CD4-positive, alpha-beta T cell treated with Interleukin-4 for 1 hour (primary cell): ENCODE results near the gene USP15.
"Not testable (repeated sequence)": the region's sequence is repeated elsewhere in the genome, so short reads cannot be mapped to it uniquely, and the experiment has no call there.

Experiments used
- DNase-seq, 2 donors: peaks; one replicate each; pipeline ENCODE4 v3.0.0-alpha.2; 2020 to 2022

USP15 gene

DNA sequence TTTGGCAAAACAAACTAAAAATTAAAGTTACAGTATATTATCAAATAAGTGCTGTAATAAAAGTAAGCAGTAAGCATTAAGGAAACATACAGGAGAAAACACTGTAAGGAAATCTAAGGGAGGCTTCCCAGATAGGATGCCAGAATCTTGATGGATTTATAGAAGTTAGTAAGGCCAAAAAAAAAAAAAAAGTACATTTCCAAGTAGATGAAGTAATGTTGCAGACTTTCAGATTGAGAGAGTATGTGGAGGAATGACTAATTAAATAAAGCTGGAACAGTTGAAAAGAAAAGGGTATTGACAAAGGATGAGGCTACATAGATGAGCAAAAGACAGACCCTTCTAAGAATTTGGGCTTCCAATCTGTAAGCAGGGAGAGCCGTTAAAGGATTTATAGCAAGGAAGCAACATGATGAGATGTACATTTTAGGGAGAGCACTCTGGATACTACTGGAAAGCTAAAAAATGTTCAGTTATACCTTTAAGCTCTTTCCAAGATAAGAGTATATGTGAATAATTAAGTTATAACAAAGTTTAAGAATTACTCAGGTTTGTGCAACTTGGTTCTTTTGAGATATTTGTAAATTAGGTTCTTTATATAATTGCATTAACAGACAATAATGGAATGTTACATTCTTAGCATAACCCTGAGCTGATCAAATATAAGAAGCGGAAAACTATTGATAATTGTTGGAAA, 119.0 kb downstream of the USP15 start:
- DNase-seq = no peak

DNA sequence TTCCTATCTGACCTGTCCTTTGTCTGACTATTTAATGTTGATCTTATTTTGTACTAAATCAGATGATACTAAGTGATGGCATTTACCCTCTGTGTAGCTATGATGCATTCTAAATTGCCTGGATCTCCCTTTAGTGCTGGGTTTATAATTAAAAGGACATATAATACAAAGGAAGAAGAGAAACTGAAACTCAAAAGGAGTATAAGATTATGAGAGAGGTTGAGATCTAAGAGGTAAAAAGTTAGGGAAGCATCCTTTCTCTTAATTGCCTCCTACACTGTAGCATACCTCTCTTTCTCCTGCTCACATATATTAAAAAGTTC, 119.5 kb downstream of the USP15 start:
- no peak for DNase-seq

DNA sequence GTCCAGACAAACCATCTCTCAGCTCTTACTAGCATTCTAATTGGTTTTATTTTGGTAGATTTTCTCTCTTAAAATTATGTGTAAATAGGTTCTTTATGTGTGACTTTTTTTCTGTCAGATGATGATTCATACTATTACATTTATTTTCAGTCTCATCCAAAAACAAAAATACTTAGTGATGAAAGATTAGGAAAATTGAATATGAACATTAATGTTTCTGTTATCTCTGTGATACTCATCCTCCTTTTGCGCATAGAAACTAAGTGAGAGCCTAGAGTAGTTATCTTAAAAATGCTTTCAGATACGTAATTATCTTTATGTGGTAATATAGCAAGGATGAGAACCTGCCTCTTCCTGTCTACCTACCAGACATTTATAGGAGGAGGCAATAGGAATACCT, 122.3 kb downstream of the USP15 start:
- no peak for DNase-seq

DNA sequence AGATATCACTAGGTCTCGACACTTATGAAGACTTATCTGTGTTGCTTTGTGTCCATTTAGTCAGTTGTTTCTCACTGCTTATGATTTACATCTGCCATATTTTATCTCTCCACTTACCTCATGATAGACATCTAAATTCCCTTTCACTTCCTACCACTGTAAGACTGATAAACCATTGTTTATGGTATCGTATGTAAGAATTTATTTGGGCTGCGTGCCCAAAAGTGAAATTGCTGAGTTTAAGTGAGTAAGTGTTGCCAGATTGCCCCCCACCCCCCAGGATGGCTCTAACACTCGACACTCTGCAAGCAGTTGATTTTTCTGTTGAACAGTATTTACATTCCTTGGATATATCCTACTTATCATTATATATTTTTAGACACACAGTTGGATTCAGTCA, 136.5 kb downstream of the USP15 start:
- DNase-seq = no peak

DNA sequence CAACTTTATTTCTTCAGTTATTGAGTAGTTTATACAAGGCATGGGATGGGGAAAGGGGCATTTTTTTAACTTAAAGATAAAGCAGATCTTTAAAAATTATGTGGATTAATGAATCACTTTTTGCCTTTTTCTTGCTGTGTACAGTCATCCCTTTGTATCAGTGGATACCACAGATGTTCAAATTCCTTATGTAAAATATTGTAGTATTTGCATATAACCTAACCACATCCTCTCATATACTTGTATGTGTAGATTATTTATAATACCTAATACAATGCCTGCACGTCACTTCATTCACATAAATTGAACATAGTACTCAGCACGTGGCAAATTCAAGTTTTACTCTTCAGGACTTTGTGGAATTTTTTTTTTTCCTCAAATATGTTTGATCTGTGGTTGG, 139.9 kb downstream of the USP15 start:
- no peak for DNase-seq

DNA sequence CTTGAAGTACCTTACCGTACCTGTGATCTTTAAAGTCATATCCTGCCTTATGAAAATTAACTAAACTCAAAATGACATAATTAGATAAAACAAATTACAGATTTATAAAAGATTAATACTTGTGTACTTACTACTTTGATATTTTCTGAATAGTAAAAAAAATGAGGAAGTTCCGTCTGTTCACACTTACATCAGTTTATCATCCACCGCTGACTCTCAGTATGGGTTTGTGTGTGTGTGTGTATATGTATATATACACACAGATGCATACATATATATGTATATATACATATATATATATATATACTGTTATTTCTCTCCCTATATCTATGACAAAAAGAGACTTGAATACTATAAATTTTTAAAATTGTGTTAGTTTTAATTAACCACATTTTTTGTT, 141.4 kb downstream of the USP15 start:
- no peak for DNase-seq

DNA sequence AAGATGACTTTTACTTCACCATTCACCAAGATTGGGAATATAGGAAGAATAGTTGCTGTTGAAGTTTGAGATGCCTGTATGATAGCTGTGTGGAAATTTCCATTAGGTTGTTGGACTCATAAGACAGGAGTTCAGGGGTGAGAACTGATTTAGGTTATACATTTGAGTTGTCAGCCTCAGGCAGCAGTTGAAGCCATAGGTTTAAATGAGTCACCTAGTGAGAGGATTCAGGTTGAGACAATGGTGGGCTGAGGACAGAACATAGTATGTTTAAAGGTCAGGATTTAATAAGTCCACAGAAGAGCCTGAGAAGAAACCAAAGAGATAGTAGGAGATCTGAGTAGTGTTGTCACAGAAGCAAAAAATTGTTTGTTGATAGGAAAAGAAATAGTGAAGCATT, 142.8 kb downstream of the USP15 start:
- no peak for DNase-seq

DNA sequence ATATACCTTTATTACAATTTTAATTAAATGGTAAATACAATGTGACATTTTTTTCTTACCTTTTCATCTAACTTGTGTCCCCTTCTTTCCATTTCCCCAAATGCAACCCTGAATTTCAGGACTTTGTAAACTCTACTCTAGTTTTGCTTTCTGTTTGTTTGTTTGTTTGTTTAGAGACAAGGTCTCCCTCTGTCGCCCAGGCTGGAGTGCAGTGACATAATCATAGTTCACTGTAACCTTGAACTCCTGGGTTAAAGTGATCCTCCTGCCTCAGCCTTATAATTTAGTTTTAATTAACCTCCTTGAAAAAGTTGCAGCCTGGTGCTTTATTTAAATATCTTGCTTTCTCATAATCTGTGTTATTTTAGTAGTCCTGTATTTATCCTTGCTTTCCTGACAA, 147.4 kb downstream of the USP15 start:
- no peak for DNase-seq

DNA sequence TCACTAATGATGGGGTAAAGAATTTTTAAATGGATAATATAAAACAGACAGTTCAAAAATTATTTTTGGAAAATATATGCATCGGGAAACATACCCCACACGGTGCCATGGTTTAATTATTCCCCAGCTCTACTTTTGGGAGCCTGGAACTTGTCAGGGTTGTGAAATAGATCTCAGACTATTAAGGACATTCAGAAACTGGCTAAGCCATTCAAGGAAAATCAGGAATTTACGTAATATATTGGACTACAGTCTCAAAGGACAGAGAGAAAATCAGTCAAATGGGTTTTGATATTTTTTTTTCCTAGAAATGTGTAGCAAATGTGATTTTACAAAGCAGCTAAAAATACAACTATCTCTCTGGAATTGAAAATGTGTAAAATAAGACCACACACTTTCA, 148.9 kb downstream of the USP15 start:
- DNase-seq = no peak

DNA sequence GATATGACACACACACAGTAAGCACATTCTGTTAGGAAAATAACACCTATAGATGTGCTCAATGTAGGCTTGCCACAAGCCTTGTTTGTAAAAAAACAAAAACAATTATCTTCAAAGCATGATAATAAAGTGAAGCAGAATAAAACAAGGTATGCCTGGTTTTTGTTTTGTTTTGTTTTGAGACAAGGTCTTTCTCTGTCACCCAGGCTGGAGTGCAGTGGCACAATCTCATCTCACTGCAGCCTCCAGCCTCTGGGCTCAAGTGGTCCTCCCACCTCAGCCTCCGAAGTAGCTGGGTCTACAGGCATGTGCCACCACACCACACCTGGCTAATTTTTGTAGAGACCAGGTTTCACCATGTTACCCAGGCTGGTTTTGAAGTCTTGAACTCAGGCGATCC, 154.0 kb downstream of the USP15 start:
- DNase-seq = no peak

DNA sequence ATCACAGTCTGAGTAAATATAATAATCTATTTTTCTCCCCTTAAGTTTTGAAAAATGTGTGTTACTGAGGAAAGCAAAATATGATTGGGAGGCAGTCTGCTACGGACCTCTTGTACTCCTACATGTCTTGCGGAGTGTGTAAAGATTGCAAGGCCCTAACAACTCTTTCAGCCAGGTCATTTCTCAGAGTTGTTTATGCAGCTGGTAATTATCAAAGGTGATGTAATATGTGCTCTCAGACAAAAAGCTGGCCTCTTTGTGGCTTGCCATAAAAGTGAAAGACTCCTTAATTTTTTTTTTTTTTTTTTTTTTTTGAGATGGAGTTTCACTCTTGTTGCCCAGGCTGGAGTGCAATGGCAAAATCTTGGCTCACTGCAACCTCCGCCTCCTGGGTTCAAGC, 165.9 kb downstream of the USP15 start:
- DNase-seq = no peak

DNA sequence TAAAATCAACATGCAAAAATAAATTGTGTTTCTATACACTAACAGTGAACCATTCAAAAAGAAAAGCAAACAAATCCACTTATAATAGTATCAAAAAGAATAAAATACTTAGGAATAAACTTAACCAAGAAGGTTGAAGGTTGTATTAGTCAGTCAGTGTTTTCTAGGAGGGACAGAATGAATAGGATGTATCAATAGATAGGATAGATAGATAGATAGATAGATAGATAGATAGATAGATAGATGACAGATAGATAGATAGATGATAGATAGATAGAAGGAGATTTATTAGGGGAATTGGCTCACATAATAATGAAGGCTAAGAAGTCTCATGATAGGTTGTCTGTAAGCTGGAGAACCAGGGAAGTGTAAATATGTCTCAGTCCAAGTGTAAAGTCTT, 169.3 kb downstream of the USP15 start:
- DNase-seq = no peak

DNA sequence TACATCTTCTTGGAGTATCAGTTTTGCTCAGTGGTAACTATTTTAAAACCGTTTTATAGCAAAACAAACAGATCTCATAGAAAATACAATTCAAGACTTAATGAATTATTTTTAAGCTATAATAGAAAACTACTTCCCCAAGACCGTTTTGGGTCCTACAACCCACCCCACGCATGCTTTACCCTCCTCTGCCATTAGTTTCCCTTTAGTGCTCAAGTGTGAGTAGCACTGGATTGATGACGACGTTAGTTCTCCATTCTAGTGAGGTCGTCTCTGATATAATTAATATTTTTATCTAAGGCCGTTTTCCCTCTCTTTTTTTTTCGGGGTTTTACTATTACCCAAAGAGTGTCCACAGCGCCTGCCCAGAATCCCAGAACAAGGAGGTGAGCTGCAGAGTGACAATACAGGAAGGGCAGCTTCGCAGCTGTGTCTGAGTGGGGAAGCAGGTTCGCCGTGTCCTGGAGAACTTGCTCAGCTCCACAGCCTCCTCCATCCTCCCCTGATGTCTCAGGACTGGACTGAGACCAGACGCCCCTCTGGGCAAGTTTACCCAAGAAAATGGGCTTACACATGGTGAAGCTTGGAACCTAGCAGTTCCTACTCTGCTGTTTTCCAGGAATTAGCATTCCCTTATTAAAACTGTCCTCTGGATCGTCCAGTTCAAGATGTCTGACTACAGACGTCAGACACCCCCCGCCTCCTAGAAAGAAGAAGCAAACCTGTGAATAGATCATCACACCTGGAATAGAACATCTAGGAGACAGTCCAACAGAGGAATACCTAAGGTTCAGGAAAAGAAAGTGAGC, 174.5 kb downstream of the USP15 start:
- DNase-seq = no peak

DNA sequence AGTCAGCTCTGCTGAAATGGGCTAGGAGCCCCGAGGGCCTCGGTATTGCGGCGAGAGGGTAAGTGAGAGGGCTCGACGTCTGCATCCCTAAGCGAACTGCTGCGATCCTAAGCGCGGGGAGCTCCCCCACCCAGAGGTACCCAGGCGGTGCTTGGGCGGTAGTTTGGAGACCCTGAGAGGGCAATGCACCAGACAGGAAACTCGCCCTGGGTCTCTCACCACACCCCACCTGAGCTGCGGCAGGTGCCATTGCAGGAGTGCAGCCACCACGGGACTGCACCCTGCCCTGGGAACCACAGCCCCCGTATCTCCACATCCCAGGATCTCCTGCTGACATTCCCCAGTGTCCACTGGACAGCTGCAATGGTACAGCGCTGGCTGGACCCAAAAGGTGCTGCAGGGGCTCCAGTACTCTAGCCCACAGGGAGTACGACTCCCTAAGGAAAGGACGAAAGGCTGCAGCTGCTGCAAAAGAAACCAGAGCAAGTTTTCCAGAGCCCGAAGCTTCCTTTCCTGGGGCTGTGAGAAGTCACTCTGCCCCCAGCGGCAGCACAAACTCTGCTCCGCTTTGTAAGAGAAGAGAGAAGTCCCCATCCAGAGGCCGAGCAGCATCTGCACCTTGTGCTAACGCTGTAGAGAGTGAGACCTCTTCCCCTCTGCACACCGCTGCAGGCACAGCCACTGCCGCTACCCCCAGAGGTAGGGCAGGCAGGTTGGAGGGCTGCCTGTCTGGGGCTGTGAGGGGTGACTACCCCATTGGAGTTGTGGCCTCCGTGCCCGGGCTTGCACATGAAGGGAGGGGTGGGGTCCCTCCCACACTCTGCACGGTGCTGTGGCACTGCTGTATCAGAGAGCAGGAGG, 175.3 kb downstream of the USP15 start:
- DNase-seq = peak; percentile 23 to 28

DNA sequence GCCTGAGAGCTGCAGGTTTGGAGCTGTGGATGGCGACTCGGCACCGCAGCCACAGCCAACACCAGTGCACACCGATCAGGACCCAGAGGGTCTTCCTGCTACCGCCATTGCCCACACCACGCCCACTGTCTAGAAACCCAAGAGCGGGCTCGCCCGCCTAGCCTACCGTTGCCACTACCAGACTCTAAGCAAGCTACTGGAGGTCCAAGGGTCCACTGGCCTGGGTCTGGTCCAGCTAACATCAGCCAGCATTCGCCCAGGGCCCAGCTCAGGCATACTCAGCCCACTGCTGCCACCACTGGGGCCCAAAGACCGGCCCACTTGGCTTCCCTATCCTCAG, 175.9 kb downstream of the USP15 start:
- no peak for DNase-seq

DNA sequence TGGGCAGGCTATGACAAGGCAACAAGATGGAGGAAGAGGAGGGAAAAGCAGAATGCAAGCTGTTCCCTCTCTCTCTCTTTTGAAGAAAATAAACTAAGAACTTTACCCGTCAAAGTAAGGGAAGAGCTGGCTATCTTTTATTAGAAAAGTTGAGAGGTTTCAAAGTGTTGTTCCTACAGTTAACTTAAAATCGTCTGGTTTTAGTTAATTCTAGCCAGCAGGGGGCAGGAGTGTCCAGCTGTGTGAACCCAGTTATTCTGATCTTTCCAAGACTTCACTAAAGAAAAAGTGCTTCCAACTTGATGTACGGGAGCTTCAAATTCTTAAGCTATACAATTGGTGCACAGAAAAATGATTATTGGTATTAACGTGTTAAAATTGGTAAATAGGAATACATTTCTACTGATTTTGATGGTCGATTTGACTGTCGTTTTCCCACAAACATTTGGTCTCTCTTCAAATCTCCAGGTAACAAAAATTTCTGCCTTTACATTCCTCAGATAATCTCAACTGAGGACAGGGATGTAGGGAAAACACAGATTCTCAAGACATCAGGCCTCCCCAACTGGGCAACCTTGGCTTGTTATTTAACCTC, 178.0 kb downstream of the USP15 start:
- DNase-seq = peak; percentile 36 to 60

DNA sequence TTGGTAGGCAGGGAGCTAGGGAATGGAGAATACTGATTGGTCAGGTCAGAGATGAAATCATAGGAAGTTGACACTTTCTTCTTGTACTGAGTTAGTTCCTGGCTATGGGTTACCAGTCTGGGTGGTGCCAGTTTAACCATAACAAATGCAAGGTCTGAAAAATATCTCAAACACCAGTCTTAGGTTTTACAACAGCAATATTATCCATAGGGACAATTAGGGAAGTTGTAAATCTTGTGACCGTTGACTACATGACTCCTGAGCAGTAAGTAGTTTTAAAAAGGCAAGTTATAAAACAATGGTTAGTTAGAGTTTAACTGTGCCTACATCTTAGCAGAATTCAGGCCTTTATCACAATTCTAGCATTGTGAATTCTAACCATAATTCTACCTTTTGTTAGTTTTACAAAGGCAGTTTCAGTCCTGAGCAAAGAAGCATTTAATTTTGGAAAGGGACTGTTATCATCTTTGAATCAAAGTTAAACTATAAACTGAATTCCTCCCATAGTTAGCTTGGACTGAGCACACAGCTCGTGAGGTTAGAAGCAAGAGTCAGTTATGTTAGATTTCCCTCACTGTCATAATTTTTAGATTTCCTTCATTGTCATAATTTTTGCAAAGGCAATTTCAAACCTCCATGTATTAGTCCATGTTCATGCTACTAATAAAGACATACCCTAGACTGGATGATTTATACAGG, 186.7 kb downstream of the USP15 start:
- DNase-seq = no peak

DNA sequence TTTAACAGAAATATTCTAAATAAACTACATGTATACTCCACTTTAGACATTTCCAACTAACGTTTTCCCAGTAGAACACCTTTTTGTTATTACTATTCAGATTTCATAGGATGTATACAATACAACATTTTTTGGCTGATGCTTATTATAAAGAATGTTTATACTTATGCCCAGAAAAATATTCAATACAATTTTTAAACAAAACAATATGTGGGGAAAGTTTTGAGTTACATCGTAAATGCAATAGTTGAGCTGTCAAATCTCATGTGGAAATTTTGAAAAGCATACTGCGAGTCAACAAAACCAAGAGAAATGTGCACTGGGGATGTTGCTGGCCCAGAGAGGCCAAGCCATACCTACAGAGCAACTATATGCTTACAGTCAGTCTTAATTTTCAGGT, 188.2 kb downstream of the USP15 start:
- DNase-seq = no peak

DNA sequence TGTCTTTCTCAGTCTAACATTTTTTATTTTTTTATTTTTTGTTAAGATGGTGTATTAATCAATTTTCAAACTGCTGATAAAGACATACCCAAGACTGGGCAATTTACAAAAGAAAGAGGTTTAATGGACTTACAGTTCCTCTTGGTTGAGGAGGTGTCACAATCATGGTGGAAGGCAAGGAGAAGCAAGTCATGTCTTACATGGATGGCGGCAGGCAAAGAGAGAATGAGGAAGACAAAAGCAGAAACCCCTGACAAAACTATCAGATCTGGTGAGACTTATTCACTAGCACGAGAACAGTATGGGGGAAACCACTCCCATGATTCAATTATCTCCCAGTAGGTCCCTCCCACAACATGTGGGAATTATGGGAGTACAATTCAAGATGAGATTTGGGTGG, 195.2 kb downstream of the USP15 start:
- not testable (repeated sequence) for DNase-seq

DNA sequence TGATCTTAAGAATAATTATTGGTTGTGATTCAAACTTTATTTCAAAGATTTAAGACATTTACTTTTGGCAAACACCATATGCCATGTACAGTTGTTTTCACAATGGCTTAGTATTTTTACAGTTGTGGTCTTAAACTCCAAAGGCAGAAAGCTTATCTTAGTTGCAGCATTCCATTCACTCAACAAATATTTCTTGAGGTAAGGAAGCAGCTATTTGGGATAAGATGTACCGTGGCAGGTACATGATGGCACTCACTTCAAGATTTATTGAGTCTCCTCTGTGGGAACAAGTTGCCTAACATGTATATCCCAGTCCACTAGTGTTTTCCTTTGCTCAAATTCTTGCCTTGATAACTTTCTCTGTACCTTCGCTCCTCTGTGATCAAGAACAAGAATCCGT, 198.4 kb downstream of the USP15 start:
- DNase-seq = no peak

DNA sequence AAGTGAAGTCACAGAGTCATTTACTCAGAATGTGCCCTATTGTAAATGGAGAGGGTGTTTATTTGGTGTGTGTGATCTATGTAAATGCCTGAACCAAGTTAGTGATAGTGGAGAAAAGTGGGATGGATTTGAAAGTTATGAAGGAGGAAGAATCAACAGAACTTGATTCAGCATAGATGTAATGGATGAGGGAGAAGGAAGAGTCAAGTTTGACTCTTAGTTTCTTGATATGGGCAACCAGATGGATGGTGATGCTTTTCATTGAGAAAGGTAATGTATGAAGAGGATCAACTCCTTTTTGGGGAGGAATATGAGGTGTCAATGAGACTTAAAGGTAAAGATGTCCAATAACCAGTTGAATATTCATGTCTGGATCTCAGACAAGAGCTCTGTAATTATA, 199.8 kb downstream of the USP15 start:
- DNase-seq = no peak

DNA sequence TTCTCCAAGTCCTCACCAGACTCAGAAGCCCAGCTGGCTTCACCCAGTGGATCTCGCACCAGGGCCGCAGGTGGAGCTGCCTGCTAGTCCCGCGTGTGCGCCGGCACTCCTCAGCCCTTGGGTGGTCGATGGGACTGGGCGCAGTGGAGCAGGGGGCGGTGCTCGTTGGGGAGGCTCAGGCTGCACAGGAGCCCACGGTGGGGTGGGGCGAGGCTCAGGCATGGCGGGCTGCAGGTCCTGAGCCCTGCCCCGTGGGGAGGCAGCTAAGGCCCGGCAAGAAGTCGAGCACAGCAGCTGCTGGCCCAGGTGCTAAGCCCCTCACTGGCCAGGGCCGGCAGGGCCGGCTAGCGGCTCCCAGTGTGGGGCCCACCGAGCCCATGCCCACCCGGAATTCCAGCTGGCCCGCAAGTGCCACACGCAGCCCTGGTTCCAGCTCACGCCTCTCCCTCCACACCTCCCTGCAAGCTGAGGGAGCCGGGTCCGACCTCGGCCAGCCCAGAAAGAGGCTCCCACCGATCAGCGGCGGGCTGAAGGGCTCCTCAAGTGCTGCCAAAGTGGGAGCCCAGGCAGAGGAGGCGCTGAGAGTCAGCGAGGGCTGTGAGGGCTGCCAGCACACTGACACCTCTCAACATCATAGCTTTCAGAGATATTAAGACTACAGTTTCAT, 201.1 kb downstream of the USP15 start:
- not testable (repeated sequence) for DNase-seq
